CD4-positive, alpha-beta T cell treated with Interleukin-17A for 1 hour (primary cell): ENCODE measurements around the gene ENTREP1.
A peak's percentile ranks its signal among the peaks of the same experiment; 100 is the strongest.
"Not testable (repeated sequence)": the region's sequence is repeated elsewhere in the genome, so short reads cannot be mapped to it uniquely, and the experiment has no call there.

Experiments used
- DNase-seq: peaks from one replicate; pipeline ENCODE4 v3.0.0-alpha.2; 2020

Gene ENTREP1

DNA sequence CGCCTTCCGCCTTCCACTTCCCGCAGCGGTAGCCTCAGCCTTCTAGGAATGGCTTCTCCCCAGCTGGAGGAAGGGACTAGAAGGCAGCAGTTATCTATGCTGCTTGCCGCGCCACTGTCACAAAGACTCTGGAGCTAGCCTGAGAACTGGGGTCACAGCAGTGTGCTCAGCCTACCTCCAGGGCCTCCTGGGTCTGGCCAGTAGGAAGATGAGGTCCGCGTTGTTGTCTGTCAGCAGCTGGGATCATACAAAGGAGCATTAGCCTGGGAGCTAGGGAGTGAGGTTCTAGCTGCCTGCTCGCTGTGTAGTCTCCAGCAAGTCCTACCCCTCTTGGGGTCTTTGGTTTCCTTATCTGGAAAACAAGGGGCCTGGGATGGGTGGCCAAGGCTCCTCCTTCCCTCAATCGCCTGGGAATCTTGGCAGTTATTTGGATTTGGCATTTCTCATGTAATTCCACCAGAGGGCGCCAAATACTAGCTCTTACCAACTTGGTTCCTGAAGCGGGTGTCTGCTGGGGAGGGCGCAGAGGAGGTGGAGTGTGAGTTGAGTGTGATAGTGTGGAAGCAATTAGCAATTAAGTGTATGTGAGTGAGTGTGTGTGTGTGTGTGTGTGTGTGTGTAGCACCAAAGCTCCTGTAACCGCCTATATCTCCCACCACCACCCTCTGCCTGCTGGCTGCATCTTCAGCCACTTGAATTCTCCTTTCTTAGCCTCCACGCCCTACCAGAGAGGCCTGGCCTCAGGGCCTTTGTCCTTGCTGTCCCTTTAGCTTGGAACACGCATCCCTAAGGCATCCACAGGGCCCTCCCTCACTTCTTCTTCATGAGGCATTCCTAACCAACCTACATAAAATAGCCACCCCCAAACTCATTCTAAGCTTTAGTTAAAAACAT is 97.1 kb downstream of the ENTREP1 start:
- DNase-seq, result peak; percentile 59

DNA sequence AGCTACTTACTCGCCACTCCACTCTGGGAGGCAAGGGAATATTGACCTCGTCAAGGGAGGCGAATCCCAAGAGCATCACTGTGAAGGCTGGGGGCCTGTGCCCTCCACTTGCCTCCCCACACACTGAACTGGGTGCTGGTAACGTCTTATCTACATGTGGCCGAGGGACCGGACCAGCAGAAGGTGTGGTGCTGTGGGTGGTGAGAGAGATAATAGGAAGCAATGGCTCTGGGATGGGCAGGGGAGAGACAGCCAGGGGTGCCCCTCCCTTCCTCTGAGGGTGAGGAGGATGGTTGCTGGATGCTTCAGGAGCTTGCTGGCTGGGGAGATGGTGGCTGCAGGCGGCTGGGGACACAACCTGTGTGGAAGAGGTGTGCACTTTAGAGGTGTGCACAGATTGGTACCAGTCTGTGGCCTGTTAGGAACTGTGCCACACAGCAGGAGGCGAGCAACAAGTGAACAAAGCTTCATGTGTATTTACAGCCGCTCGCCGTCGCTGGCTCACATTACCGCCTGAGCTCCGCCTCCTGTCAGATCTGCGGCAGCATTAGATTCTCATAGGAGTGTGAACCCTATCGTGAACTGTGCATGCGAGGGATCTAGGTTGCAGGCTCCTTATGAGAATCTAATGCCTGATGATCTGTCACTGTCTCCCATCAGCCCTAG is 100.3 kb downstream of the ENTREP1 start:
- no peak for DNase-seq

DNA sequence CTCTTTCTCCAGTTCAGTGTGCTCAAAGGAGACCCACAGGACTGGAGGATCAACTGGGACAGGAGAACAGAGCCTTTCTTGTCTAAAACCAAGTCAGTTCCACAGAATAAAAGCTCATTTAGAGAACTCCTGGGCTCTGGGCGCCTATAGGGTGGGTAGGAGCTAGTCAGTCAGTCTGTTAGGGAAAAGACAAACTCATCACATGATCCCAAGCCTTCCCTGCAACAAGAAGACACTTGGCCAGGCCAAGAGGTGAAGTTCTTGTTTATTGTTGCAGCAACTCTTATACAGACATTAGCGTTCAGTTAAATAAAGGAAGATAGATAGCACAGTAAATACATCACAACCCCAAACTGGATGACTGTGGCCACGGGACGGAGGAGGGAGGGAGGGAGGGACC is 102.3 kb downstream of the ENTREP1 start:
- DNase-seq, result no peak

- no peak for DNase-seq
These were observed 103.2 kb downstream of the ENTREP1 start for GRCh38 chr9:69428017-69428785.

GRCh38 chr9:69429281-69429680 is 104.3 kb downstream of the ENTREP1 start:
- DNase-seq, result no peak

DNA sequence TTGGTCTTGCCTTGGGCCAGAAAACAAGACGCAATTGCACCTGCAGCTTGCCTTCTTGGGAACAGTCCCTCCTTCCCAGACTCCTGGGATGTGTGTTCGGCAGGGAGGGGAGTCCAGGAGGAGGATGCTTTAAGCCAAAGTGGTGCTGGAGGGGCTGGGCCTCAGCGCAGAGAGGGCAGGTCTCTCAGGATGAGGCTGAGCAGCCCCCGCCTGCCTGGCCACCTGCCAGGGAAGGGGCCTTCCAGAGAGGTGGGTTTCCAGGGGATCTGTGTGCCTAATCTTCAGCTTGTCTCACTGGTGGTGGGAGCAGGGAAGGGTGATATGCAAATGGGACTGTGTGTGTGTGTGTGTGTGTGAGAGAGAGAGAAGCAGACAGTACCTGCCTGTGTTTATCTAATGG is 105.2 kb downstream of the ENTREP1 start:
- no peak for DNase-seq

GRCh38 chr9:69431203-69431602 is 106.2 kb downstream of the ENTREP1 start:
- DNase-seq, result no peak

GRCh38 chr9:69431777-69432176 is 106.8 kb downstream of the ENTREP1 start:
- no peak for DNase-seq

- no peak for DNase-seq
These were observed 107.6 kb downstream of the ENTREP1 start for GRCh38 chr9:69432623-69433022.

DNA sequence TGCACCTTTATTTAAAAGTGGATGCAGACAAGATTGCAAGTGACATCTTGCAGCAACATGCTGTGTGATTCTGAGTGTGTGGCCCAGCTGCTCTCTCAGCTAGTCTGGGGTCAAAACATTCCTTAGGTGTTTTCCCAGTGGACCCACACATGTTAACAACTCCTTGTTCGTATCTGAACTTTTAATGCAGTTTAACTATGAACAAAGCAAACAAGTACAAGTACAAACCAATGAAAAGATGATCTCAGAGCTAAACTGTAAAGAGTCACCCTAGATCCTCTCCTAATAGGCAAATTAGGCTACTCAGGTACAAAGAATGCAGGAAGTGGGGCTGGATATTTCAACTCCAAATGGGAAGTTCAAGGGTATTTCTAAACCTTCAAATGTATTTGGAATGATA is 108.4 kb downstream of the ENTREP1 start:
- no peak for DNase-seq

DNA sequence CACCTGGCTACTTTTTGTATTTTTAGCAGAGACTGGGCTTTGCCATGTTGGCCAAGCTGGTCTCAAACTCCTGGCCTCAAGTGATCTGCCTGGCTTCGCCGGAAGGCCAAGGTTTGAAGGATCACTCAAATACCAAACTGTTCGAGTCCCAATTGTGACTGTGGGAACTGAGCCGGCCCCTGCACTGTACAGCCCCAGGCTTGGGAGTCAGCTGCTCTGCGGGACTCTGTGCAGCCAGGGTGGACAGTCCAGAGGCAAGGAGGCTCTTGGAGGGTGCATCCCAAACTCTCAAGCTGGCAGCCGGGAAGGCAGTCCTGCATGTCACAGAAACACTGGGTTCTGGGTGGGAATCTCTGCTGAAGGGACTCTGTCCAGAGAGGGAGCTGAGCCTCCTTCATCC is 109.0 kb downstream of the ENTREP1 start:
- no peak for DNase-seq

DNA sequence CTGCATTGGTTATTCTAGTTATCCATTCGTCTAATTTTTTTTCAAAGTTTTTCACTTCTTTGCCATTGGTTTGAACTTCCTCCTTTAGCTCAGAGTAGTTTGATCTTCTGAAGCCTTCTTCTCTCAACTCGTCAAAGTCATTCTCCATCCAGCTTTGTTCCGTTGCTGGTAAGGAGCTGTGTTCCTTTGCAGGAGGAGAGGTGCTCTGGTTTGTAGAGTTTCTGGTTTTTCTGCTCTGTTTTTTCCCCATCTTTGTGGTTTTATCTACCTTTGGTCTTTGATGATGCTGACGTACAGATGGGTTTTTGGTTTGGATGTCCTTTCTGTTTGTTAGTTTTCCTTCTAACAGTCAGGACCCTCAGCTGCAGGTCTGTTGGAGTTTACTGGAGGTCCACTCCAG is 114.6 kb downstream of the ENTREP1 start:
- DNase-seq, result not testable (repeated sequence)

GRCh38 chr9:69440254-69440955 is 115.4 kb downstream of the ENTREP1 start:
- peak; percentile 16 for DNase-seq
